Measurements from ENCODE around the gene MMRN1.

MMRN1 gene

GRCh38 chr4:89995006-89995405 lies 100.4 kb downstream of the MMRN1 start:
- no peak for DNase-seq
- H3K4me1 Mint-ChIP-seq (ENCODE audit: low read depth in 2 of 2): no peaks in the 10 kb centered on the region
- H3K4me3 Mint-ChIP-seq: no peak overlapping the region
- no peaks in the 10 kb centered on the region for H3K9me3 Mint-ChIP-seq
- peaks cover 6 to 7% of the 10 kb centered on the region in 2 donors for H3K27me3 Mint-ChIP-seq
- ATAC-seq (replicated peaks): no peak
- no peaks in the 10 kb centered on the region for H3K36me3 Mint-ChIP-seq (ENCODE audit: insufficient read depth)
- H3K27ac Mint-ChIP-seq: no peak overlapping the region

DNA sequence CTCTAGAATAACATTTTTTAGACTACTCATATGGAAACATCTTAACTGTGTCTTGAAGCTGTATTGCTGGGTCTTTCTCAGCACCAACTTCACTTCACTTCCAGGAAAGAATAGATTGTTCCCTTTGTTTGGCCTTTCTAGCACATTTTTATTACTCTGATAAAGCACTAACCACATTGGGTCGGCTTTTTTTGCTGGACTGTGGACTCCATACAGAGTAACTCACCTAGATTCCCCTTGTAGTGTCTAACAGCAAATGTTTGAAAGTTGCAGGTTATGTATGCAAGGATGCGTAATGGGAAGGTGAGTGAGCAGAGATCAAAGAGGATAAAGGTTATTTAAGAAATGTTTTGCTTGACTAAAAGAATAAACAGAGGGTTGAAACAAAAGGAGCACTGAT lies 101.2 kb downstream of the MMRN1 start:
- no peak overlapping the region for H3K4me3 Mint-ChIP-seq
- no peaks in the 10 kb centered on the region for H3K36me3 Mint-ChIP-seq (ENCODE audit: insufficient read depth)
- no peaks in the 10 kb centered on the region for H3K9me3 Mint-ChIP-seq
- no peak for ATAC-seq (replicated peaks)
- H3K27me3 Mint-ChIP-seq: peaks cover 6 to 7% of the 10 kb centered on the region in 2 donors
- no peak overlapping the region for H3K27ac Mint-ChIP-seq
- no peaks in the 10 kb centered on the region for H3K4me1 Mint-ChIP-seq (ENCODE audit: low read depth in 2 of 2)
- no peak for DNase-seq

GRCh38 chr4:89997171-89997704 lies 102.6 kb downstream of the MMRN1 start:
- no peak overlapping the region for H3K4me3 Mint-ChIP-seq
- H3K9me3 Mint-ChIP-seq: no peaks in the 10 kb centered on the region
- peaks cover 0 to 7% of the 10 kb centered on the region in 2 donors for H3K27me3 Mint-ChIP-seq
- H3K36me3 Mint-ChIP-seq (ENCODE audit: insufficient read depth): no peaks in the 10 kb centered on the region
- ATAC-seq (replicated peaks) (no peak), DNase-seq (no peak)
- H3K4me1 Mint-ChIP-seq (ENCODE audit: low read depth in 2 of 2): no peaks in the 10 kb centered on the region
- no peak overlapping the region for H3K27ac Mint-ChIP-seq

GRCh38 chr4:89998469-89999011 lies 103.9 kb downstream of the MMRN1 start:
- Mint-ChIP-seq H3K27ac (no peak overlapping the region), H3K9me3 (no peaks in the 10 kb centered on the region), H3K27me3 (peaks cover 0 to 7% of the 10 kb centered on the region in 2 donors), H3K4me1 (ENCODE audit: low read depth in 2 of 2) (no peaks in the 10 kb centered on the region), H3K4me3 (no peak overlapping the region), H3K36me3 (ENCODE audit: insufficient read depth) (no peaks in the 10 kb centered on the region)
- DNase-seq (no peak), ATAC-seq (replicated peaks) (no peak)

- H3K4me3 Mint-ChIP-seq: no peak overlapping the region
- DNase-seq: no peak
- no peaks in the 10 kb centered on the region for H3K36me3 Mint-ChIP-seq (ENCODE audit: insufficient read depth)
- no peaks in the 10 kb centered on the region for H3K4me1 Mint-ChIP-seq (ENCODE audit: low read depth in 2 of 2)
- no peak overlapping the region for H3K27ac Mint-ChIP-seq
- ATAC-seq (replicated peaks): no peak
- no peaks in the 10 kb centered on the region for H3K9me3 Mint-ChIP-seq
- no peaks in the 10 kb centered on the region for H3K27me3 Mint-ChIP-seq
These were observed 106.4 kb downstream of the MMRN1 start for GRCh38 chr4:90001023-90001422.

DNA sequence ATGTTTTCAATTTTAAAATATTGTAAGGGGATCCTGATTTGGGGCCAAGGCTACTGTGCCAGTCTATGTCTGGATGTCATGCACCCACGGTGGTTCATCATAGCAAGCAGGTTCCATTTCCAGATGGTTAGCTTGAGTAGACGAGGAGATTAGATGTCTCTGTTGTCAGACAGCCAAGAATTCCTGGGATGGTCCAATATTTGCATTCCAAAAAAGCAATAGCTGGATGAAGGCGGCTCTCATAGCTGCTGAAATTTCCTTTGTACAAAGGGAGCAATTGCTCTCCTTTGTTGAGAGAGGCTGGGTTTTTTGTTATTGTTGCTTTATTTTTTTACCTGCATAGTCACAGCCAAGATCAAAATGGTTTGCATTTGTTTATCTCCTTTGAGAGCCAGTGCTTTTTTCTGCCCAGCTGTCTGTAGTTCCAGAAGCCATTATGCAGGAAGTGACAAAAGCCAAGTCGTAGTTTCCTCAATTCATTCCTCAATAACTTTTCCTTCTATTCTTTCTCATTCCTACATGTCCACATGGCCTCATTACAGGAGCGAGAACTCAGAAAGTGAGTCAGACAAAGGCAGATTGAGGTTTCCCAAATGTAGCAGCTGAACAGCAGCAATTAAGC lies 107.9 kb downstream of the MMRN1 start:
- no peak overlapping the region for H3K4me3 Mint-ChIP-seq
- no peak overlapping the region for H3K27ac Mint-ChIP-seq
- H3K4me1 Mint-ChIP-seq (ENCODE audit: low read depth in 2 of 2): no peaks in the 10 kb centered on the region
- DNase-seq: no peak
- no peaks in the 10 kb centered on the region for H3K36me3 Mint-ChIP-seq (ENCODE audit: insufficient read depth)
- ATAC-seq (replicated peaks): no peak
- H3K9me3 Mint-ChIP-seq: no peaks in the 10 kb centered on the region
- no peaks in the 10 kb centered on the region for H3K27me3 Mint-ChIP-seq
